IPS-NIHi11 (cell line): Measurements from ENCODE around the gene BCAN.
"Not testable (repeated sequence)": the region's sequence is repeated elsewhere in the genome, so short reads cannot be mapped to it uniquely, and the experiment has no call there.

Source experiments
- DNase-seq: peaks from one replicate; pipeline ENCODE4 v3.0.0; 2012; ENCODE audit warnings: mixed read lengths, low spot score

The BCAN gene

DNA sequence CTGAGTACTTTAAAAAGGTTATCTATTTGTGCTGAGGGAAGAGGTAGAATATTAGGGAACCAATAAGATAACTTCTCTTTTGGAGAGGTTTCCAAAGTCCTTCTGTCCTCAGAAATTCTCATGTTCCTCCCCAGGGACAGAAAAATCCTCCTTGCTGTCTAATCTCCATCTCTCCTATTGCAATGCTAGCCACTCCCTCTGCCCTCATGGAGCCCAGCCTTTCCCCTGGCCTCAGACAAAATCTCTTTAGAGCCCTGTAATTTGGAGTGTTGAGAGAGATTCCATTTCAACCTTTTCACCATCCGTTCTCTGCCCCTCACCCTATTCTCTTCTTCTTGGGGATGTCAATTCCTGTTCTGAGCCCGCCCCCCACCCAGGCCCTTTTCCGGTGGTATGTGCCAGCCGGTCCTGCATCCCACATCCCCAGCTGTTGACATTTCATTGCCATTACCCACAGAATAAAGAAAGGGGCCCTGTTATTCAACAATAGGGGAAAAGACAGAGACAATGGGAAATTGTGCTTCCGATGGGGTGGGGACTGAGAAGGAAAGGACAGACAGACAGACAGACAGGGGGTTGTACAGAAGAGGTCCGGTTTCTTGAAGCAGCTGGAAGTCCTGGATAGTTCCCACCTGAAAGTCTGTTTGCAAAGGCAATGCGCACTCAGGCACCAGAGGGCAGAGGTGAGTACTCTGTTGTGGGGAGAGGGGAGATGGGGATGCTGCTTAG is 22.9 kb upstream of the BCAN start, which contains the start of gene HAPLN2:
Gene HAPLN2 (plus strand): TSS at position 563 of the 729 bp plus-strand sequence. CDS start 4,076 bp downstream, outside the sequence.
- DNase-seq, result peak; percentile 65

DNA sequence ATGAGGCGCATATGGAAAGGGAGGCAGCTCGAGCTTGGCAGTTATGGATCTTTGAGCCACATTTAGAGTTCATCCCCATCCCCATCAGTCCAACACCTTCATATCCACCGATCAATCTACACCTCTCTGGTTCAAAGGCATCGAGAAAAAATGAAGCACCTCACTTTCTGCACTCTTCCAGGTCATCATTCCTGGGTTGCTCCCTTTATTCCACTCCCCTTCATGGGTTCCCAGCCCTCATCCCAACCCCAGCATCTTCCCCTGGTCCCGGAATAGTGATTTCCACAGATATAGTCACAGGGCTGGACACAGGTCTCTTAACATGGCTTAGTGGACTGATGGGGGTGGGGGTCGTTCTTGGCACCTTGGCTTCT is 22.3 kb upstream of the BCAN start:
- DNase-seq, result no peak

DNA sequence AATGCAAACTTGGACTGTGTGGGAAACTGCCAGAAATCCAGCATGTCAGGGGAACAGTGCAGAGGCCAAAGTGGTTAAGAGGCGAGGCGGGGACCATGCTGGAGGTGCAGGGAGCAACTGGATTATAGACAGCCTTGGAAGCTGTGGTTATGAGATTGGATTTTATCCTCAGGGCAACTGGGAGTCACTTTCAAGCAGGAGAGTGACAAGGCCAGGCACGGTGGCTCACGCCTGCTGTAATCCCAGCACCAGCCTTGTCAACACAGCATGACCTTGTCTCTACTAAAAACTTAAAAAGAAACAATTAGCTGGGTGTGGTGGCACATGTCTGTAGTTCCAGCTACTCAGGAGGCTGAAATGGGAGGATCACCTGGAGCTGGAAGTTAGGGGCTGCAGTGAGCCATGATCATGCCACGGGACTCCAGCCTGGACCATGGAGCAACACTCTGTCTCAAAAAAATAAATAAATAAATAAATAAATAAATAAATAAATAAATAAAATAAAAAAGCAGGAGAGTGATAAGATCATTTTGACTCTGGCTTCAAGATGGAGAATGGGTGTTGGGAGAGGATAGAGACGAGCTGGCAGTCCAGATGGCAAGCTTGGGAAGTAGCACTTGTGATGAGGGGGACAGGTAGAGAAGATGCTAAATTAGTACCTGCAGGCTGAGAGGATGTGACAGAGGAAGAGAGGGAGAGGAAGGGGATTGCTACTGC is 19.2 kb upstream of the BCAN start:
- DNase-seq, result no peak

DNA sequence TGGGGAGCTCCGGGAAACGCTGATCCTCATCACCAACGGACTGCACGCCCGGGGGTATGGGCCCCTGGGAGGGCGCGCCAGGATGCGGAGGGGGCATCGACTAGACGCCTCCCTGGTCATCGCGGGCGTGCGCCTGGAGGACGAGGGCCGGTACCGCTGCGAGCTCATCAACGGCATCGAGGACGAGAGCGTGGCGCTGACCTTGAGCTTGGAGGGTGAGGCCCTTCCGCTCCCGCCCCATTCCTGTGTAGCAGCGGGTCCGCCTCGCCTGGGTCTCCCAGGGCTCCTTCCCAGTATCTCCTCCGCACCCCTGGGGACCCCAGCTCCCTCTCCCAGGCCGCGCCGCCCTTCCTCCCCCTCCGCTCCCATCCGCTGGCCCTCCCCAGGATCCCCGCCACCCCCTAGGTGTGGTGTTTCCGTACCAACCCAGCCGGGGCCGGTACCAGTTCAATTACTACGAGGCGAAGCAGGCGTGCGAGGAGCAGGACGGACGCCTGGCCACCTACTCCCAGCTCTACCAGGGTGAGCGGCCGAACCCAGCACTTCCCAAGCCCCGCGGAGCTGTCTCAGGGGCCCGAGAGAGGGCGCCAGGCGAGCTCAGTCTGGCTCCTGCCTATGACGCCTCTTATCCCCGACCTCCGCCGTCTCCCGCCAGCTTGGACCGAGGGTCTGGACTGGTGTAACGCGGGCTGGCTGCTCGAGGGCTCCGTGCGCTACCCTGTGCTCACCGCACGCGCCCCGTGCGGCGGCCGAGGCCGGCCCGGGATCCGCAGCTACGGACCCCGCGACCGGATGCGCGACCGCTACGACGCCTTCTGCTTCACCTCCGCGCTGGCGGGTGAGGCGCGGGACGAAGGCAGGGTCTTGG is 17.7 kb upstream of the BCAN start:
- peak; percentile 77 for DNase-seq

DNA sequence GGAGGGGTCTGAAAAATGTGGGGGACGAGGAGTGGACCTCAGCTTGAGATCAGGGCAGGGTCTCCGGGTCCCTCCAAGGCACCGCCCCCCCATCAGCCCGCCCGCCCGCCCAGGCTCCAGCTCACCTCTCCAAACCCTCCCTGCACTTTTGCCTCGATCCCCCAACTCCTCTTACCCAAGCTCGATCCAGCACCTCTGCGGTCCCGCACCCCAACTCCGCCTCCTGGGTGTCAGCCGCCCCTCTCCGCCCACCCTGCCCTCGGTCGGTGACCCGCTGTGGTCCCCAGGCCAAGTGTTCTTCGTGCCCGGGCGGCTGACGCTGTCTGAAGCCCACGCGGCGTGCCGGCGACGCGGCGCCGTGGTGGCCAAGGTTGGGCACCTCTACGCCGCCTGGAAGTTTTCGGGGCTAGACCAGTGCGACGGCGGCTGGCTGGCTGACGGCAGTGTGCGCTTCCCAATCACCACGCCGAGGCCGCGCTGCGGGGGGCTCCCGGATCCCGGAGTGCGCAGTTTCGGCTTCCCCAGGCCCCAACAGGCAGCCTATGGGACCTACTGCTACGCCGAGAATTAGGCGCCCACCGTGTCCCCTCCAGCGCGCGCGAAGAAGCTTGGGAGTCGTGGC is 17.0 kb upstream of the BCAN start:
- DNase-seq, result no peak

DNA sequence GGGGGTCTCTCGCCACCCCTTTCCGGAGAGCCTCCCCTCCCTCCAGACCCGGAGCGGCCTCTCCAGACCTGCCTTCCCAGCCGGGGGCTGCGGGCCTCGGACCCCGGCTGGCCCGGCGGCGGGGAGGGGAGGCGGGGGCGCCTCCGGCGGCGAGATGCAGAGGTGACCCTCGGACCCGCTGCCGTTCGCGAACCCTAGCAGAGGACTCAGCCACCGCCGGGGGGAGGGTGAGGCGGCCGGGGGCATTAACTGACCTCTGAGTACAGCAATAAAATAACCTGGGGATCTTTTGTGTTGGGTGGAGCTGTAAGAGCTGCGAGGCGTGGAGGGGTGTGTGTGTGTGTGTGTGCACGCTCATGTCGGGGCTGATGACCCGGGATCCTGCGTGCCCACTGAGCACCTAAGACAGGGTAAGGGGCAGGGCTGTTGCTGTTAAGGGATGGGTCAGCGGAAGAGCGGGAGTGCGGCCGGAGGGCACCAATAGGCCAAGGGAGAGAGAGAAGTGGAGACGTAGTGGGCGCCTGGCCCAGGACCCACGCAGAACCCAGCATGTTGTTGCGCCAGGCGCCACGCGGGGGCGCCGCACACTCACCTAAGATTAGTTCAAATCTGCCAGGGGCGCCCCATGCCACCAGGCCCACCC is 16.4 kb upstream of the BCAN start:
- peak; percentile 56 for DNase-seq

DNA sequence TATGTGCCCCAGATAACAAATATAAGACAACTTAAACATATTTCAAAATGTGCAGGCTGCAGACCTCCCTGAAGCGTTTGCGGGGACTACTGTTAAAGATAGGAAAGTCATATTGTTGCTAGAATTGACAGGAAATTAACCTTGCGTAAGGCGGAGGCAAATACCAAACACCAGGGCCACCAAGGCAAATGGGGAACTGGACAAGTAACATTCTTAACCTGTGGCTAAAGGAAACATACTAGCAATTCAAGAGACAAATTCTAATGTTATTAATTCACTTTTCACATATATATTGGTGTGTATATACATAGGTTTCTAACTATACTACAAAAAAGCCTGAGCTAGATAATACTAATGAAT is 15.9 kb upstream of the BCAN start:
- no peak for DNase-seq

DNA sequence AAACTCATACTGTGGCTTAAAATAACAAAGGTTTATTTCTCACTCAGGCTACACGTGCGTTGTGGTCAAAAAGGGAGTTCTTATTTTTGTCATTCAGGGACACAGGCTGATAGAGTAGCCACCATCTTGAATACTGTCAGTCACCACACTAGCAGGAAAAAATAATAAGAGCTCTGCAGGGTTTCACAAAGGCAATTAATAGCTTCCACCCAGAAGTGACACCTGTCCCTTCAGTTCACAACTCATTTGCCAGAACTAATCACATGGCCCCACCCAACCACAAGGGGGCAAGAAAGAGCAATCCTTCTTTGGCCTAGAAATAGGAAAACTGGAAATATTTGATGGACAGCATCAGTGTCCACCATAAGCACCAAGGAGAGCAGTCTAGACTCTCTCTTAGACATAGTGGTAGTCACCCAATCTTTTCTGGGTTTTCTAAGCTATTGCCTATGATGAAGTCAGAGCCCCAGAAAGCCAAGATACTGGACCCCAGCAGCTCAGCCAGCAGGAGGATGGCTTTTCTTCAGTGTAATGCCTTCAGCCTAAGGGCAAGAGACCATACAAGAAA is 14.5 kb upstream of the BCAN start:
- DNase-seq, result no peak

DNA sequence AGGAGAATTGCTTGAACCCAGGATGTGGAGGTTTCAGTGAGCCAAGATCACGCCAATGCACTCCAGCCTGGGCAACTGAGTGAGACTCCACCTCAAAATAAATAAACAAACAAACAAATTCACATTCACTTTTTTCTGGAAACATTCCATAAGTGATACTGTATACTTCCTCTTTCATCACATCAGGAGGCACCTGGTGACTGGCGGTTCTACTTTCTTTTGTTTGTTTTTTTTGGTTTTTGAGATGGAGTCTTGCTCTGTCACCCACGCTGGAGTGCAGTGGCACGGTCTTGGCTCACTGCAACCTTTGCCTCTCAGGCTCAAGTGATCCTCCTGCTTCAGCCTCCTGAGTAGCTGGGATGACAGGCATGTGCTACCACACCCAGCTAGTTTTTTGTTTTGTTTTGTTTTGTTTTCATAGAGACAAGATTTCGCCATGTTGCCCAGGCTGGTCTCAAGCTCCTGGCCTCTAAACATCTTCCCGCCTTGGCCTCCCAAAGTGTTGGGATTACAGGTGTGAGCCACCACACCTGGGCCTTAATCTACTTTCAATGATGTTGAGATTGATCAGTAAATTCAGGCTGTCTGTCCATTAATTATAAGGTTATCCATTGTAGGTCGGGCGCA is 12.0 kb upstream of the BCAN start:
- DNase-seq, result no peak

DNA sequence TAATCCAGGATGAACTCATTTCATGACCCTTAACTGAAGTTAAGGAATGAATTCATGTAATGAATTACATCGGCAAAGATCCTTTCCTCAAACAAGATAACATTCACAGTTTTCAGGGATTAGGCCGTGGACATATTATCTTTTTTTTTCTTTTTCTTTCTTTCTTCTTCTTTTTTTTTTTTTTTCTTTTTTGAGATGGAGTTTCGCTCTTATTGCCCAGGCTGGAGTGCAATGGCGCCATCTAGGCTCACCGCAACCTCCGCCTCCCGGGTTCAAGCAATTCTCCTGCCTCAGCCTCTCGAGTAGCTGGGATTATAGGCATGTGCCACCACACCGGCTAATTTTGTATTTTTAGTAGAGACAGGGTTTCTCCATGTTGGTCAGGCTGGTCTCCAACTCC is 10.8 kb upstream of the BCAN start:
- DNase-seq, result not testable (repeated sequence)

DNA sequence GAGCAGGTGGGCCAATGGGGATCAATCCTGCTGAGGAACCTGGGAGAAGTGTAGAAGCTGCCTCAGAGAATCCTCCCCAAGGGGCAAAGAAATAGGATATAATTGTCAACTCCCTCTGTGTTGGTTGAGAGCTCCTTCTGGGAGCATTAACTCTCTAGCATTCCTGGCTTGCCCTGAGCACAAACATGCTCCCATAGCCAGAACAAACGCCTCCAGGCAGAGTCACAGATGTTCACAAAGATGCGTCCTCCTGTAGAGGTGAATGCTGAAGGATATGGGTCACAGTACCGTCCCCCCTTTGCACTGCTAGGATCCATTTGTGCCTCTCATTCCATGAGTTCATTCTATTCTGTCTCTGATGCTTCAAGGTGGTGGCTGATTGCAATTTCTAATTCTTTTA is 9.6 kb upstream of the BCAN start:
- DNase-seq, result no peak

DNA sequence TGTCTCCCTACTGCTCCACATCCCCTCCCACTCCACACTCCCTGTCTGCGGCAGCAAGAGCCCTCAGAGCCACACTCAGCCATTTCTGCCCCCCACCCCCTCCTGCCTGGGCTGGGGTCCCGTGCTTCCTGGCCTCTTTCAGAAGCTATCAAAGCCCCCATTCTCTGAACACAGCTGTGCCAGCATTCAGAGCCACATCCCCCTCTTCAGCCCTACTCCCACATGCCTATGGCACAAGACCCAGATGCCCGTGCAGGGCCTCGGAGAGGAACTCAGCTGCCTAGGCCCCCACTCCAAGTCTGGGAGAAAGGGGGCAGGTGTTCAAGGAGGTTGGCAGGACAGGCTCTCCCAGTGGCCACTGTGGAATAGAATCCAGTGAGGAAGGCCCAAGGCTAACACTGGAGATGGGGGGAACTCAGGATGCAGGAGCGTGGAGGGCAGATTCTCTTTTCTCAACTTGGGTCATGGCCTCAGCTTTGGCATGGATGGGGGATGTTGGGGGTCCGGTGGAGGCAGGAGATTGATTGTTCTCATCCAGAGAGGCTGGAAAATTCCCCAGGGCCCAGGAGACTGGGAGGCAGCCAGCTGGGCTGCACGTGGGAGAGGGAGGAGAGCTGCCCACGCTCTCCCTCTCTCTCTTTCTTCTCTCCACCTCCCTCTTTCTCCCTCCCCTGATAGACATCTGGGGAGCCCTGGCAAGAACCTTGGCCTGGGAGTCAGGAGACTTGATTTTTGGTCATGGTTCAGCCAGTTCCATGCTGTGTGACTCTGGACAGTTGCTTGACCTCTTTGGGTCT is 3.5 kb upstream of the BCAN start:
- DNase-seq, result no peak

DNA sequence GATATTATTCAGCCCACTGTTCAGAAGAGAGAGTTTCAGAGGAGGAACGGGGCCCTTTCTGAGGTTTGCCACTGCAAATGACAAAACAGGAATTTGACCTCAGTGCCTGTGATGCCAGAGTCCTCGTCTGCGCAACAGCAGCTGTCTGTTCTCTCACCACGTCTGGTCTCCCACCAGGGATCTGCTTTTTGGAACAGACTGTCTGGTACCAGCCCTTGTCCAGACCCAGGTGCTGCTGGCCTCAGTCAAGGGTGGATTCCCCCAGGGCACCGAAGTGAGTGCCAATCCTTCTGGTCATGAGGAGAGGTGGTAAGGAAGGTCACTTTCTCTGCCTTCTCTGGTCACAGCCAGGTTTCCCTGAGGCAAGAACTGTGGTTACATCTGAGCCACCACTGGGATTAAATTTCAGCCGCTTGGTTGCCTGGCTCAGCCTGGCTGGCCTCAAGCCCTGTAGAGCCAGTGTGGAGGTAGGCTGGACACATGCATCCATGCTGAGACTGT is 2.3 kb upstream of the BCAN start:
- DNase-seq, result no peak

DNA sequence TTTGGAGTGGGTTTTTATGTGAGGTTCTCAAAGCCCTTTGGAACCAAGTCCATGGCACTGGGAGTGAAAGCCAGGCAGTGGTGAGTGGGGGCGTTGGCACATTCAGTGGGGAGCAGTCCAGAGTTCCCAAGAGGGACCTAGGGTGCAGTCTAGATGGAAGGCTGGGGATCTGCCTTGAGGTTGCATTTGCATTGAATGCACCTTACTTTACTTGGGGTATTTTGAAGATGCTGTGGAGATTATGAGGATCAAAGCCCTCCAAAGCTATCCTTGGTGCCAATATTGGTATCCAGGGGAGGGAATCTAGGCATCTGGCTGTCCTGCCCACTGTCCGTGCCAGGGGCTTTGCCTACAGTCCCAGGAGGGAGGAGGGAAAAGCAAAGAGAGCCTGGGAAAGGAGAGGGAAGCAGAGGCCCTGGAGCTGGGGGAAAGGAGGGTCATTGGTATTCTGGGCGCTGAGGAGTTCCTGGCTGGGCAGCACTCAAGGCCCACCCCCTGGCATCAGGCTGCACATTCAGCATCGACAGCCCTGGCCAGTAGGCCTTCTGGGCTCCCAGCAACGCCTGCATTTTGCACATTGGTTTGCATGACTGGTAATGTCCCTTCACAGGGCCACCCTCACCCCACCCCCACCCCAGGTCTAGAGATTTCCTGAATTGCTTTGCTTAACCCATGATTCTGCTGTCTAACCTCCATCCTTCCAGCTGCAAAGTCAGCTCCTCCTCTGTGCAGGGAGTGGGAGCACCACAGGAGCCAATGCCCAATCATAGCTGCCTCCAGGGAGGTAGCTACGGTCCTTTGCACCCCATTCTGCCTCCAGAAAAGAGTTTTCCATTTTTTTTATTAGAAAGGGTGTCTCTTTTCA is 843 bp upstream of the BCAN start:
- no peak for DNase-seq

DNA sequence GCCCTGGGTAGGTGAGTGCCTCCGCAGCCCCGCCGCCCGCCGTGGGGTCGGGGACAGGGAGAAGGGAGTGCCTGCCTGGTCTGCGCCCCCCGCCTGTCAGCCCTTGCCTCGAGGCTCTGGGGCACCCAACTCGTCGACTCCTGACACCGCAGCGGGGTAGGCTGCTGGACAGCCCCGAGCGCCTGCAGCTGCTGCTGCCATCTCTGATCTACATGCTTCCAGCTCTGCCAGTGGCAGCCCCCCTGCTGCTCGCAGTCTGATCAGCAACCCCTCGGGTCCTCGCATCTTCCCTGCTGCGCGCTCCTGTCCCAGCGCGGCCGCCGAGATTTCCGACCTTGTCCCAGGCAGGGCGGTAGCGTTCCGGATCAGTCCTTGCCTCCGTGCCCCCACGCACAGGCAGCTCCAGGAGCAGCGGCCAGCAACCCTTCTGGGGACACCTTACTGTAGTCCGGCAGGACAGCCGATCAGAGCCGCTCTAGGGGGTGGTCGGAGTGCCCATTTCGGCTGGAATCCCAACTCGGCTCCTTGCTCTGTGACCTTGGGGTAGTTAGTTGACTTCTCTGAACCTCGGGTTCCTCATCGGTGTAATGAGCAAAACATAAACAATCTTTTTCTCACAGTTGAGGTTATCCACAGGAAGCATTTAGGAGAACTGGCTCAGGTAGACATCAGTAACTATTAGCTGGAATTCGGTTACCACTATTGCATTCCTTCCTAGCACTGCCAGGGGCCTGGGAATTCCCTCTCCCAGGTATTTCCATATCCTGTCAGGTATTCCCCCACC is 540 bp downstream of the BCAN start:
- no peak for DNase-seq

DNA sequence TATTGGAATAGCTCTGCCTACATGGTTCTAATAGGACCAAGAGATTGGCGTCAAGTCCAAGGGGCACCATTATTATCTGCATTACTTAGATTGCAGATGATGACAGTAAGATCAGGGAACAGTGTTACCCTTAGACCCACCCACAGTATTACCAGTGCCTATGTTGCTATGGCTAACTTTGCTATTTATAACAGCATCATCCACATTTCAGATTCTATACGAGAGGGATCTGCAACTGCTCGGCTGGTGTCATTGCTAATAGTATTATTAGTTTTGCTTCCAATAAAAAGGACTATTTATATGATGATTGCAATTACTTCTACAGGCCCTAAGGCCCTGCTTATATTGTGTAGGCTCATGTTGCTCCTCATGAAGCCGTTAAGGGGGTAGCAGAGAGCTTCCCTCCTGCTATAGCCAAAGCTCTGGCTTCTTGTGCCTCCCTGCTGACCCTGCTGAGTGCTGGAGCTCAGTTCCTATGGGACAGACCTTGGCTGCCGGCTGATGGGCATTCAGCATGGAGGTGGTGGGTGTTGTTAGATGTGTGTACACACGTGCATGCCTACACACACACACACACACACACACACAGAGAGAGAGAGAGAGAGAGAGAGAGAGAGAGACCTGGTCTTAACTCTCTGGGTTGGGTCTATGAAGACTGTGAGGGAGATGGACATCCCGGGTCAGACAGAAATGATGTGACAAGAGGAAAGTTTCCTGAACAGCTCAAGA is 1.3 kb downstream of the BCAN start:
- DNase-seq, result no peak

DNA sequence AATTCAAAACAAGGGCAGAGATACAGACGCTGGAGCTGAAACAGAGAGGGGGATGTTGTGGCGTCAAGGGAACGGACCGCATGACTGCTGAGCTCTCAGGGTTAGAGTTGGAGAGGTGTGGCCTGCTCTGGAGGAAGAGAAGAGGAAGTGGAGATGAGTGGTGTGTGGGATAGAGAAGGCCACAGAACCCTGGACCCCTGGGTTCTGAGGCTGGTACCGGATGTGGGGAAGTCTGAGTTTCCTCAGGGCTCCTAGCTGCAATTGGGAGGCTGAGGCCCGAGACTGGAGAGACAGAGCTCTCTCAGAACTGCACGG is 1.8 kb downstream of the BCAN start:
- DNase-seq, result no peak

DNA sequence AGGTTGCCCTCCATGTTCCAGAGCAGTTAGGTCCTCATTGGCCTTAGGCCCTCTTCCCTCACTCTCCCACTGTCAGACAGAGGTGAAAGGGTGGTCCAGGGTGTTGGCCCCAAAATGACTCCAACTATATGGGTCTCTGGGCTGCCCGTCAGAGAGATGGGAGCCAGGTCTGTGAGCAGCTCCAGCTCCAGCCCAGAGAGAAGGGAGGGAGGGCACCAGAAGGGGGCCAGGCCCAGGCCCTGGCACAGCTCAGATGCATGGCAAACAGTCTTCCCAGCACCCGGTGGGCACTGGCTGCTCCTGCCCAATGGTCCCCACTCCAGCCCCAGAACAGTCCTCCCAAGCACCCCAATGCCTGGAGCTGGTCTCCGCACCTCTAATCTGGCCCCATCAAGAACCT is 2.2 kb downstream of the BCAN start:
- DNase-seq, result no peak
